Right ventricle myocardium inferior (tissue), 1 donor: ENCODE results near the gene SYNGR2. TPM values are rescaled to one million over a fixed set of nuclear protein-coding genes. Genes with fewer than 3 reads are reported as not detected.
A peak's percentile ranks its signal among the peaks of the same experiment; 100 is the strongest.

ENCODE experiments used
- ATAC-seq: fragments of 200-7000 bp; cut with Tn5 transposase; one replicate; pipeline ENCODE4 v1.9.1; 2020; ENCODE audit warnings: mild to moderate bottlenecking, moderate library complexity
- DNase-seq: peaks from one replicate; pipeline ENCODE4 v3.0.0; 2021; ENCODE audit errors: missing footprints
- intact Hi-C: fragments of 100-400 bp; cut with DNase I; formaldehyde crosslinking; loops from one replicate; pipeline ENCODE4 v1.11.0; 2022
- long read RNA-seq: library from polyadenylated mRNA; unstranded; transcript quantifications from one replicate; pipeline ENCODE4 v2.0.0, GENCODE V29; 2021
- total RNA-seq: library from RNA; stranded (reverse); fragmentation: NEBNext Ultra II Directional; extraction: Animal tissue kit (Norgen Biotek cat#: 25700); gene quantifications from one replicate; pipeline ENCODE4 v1.2.1, GENCODE V29; 2021
- donor health status: DM: no; HTN: yes; CAD: no; lungs with severe emphysema.

The SYNGR2 gene, protein sequence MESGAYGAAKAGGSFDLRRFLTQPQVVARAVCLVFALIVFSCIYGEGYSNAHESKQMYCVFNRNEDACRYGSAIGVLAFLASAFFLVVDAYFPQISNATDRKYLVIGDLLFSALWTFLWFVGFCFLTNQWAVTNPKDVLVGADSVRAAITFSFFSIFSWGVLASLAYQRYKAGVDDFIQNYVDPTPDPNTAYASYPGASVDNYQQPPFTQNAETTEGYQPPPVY
- 120 TPM for total RNA-seq
- long read RNA-seq, transcript SYNGR2-209 (1 exons, 3,036 nt) = minor isoform, 10 of 218 reads
- long read RNA-seq, transcript SYNGR2-201 (4 exons, 2,325 nt) = major isoform, 179 of 218 reads
- long read RNA-seq, transcript SYNGR2-204 (3 exons, 2,125 nt) = minor isoform, 14 of 218 reads
- long read RNA-seq, partial matches to known transcripts = 8 of 218 reads
- long read RNA-seq, other reads (novel, unspliced or antisense) = 4 of 218 reads

DNA sequence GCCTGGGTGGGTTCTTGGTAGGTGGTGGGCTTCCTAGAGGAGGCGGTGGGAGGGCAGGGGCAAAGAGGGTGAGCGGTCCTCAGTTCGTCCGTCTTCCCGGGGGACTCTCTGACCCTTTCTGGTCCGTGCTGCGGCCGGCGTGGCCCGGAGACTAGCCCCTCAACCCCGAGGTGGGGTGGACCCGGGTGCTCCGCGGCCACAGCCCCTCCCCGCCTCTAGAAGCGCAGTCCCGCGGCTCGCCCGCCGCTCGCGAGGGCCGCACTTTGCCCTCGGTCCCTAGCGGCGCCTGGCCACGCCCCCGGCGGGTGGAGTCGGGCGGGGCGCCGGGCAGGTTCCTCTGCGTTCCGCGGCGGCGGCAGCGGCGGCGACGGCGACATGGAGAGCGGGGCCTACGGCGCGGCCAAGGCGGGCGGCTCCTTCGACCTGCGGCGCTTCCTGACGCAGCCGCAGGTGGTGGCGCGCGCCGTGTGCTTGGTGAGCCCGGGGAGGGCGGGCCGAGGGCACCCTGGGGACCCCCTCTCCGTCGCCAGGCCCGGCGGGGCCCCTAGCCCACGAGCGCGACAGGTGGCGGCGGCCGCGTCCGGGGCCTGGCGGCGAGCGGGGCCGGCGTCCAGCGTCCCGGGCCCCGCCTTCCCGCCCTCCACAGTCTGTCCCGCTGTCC lies at the start of gene SYNGR2:
Gene SYNGR2 (plus strand): TSS at position 340 of the 661 bp plus-strand sequence. CDS start 36 bp downstream, at position 376.
- ATAC-seq (peak; percentile 66), DNase-seq (peak; percentile 96)
- intact Hi-C loops = loop anchor here (2.0 kb wide), 1 partner anchor 24 kb away; no protein-coding TSS in a partner anchor

DNA sequence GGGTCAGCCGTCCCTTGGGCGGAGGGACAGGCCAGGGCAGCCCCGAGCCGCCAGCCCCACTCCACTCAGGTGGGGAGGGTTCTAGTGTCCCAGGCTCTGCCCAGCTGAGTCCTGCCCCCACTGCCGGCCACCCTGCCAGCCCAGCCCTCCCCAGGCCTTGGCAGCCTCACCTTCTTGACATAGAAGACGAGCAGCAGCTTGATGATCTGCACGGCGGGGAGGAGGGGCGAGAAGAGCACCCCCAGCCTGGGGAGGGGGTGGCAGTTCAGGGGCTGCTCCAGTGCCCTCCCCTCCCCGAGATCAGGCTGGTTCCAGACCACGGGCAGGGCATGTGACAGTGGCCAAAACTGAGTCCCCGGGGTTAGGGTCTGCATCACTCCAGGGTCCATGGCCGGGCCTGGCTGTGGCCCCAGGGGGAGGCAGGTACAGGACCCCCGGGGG lies 49.6 kb upstream of the SYNGR2 start:
- DNase-seq (peak; percentile 46), ATAC-seq (no peak)
- intact Hi-C loops = no loop called here

DNA sequence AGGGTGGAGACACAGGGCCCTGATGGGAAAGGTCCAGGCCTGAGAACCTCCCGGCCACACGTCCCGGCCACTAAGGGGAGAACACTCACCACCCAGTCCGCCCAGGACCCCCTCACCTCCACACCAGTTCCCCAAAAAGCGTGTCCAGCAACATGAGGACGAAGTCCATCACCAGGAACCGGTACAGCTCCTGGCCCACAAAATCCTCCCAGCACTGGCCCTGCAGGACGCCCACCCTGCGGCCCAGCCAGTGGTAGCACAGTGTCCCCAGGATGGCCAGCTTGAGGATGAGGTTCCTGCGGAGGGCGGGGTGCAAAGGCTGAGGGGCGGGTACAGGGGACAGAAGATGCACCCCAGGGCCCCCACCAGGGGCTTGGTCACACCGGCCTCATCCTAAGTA lies 47.8 kb upstream of the SYNGR2 start:
- intact Hi-C loops = no loop called here
- ATAC-seq (no peak), DNase-seq (no peak)

DNA sequence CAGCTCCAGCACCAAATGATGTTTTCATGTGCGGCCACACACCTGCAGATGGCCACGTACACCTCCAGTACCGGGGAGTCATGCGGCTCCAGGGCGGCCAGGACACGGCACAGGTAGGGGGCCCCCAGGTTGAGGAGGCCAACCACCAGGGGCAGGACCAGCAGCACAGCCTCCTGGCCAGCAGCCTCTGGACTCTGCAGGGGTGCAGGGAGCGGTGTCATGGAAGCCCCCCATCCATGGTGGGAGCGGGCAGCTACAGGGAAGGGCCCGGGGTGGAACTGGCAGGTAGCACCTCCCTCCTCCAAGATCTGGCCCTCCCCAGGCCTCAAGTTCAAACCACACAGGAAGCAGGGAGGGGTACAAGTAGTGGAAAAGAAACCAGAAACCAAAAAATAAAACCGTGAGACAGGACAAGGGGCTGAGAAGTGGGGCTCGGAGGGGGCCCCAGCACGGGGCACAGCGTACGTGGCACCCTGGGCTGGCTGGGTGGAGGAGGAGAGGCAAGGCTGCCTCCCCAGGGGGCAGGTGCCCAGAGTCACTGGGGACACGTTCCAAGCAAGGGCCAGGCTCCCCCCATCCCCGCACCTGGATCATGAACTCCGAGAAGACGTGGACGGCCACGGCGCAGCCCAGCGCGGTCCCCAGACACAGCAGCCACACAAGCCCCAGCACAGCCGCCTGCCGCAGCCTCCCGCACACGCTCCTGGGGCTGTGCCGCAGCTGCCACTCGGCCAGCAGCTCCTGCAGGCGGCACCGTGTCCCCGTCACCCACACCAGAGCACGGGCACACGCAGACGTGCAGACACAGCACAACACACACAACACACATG lies 47.2 kb upstream of the SYNGR2 start:
- ATAC-seq = no peak

DNA sequence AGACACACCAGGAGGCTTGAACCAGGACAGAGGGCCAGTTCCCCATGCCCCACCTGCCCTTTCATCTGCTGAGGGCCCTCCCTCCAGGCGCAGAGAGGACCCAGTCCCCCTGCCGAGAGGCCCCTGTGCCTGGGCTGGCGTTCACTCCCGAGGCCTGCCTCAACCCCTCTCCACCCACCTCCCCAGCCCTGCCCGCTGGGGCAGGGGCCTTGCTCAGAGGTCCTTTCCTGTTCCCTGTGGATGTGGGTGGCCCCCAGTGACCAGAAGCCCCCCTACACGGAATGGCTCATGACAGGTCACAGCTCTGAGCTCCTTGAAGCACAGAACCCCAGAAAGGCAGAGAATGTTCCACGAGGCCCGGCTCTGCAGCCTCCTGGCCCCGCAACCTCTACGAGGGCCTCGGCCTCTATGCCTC lies 46.6 kb upstream of the SYNGR2 start:
- intact Hi-C loops = no loop called here

More for the DNA sequence above, 47.2 kb upstream of the SYNGR2 start:
- intact Hi-C loops = no loop called here
- peak; percentile 64 for DNase-seq

DNA sequence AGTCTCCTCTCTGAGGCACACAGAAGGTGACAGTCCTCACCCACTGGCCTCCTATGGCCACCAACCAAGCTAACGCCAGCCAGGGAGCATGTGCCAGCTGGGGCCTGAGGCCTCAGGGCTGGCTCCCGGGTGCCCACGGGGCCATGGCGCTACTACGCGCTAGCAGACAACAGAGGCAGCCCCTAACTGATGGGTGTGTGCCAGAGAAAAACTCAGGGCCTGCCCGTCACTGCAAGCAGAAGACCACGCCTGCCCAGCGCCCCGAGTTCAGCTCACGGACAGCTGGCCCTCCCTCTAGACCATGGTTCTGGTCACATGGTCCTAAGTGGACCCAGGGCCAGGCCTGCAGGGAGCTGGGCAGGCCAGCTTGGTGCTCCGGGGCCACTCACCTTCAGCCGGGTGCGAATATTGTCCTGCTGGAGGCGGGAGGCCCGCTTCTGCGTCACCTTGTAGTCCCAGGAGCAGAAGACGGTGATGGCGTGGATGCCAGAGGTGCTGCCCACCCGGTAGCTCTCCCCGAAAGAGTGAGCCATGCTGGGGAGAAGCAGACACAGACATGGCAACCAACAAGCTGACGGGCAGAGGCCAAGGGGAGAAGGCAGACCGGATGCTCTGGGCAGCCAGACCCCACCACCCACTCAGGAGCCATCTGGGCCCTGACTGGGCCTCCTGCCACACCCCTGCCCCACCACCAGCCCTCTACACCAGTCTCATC lies 46.0 kb upstream of the SYNGR2 start:
- intact Hi-C loops = no loop called here
- peak; percentile 48 for DNase-seq
- ATAC-seq = no peak

More for the DNA sequence above, 46.6 kb upstream of the SYNGR2 start:
- ATAC-seq = no peak
- DNase-seq = peak; percentile 31

DNA sequence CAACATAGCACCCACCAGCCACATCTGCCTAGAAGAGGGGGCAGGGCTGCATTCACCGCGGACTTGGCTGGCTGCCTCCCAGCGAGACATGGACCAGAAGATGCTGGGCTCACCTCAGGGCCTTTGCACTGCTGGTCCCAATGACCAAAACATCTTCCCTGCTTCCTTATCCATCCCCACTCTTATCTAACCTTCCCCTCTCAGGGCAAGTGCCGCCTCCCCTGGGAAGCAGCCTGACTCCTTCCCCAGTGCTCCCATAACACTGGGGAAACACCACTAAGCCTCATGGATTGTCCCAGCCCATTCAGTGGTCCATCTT lies 45.5 kb upstream of the SYNGR2 start:
- no peak for ATAC-seq
- peak; percentile 43 for DNase-seq
- intact Hi-C loops = no loop called here

DNA sequence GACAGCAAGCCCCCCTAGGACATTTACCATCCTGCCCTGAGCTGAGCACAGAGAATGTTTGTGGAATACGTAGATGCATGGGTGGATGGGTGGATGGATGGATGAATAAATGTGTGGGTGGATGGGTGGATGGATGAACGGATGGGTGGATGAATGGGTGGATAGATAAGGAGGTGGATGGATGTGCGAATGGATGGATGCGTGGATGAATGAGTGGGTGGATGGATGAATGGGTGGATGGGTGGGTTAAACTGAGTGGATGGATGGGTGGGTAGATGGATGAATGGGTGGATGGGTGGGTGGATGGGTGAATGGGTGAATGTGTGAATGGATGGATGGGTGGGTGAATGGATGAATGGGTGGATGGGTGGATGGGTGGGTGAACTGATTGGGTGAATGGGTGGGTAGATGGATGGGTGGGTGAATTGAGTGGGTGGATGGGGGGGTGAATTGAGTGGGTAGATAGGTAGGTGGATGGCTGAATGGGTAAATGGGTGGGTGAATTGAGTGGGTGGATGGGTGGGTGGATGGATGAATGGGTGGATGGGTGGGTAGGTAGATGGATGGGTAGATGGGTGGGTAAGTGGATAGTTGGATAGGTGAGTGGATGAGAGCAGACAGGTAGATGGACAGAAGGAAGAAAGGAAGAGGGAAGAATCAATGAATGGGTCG lies 45.0 kb upstream of the SYNGR2 start:
- ATAC-seq (no peak), DNase-seq (no peak)
- intact Hi-C loops = no loop called here

DNA sequence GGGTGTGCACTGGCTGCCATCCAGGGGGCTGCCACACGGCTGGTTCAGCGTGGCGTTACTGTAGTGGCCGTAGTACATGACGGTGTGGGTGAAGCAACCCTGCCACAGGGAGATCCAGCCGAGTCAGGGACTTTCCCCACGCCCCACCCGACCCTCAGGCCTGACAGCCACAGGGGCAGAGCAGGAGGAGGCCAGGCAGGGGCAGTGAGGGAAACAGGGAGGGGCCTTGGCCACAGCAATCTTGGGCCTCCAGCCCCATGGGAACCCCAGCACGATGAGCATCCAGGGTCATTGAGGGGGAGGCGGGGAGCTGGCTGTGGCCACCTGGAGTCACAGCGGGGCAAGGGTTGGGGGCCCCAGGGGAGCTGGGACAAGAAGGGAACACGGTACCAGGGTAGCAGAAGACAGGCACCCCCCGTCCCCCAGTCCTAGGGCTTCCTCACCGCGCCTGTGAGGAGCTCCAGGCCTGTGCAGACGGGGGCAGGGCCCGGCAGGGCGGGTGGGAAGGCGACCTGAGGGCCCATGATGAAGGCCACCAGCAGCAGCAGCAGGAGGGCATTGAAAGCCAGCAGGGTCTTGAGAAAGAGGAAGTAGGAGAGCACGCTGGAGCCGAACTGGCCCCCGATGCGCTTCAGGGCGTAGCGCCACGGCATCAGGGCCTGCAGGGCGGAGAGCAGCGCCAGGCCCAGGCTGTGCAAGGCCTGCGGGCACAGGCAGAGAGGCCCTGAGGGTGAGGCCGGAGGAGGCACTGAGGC lies 44.1 kb upstream of the SYNGR2 start:
- ATAC-seq = no peak
- DNase-seq = peak; percentile 76

DNA sequence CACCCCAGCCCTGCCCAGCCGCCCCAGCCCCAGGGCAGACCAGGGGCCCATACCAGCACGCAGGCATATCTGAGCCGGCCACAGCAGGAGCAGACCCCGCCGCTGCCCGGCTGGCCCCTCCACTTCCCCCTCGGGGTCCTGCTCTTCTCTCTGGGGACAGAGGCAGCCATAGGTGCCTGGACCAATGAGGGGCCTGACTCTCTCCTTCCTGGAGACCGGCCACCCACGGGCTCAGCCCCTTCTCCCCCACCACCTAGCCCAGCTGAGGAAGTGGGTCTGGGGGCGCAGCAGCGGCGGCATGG lies 43.6 kb upstream of the SYNGR2 start:
- intact Hi-C loops = loop anchor here (5.0 kb wide), 1 partner anchor 48 kb away; no protein-coding TSS in a partner anchor
- ATAC-seq (no peak), DNase-seq (no peak)

More for the DNA sequence above, 44.1 kb upstream of the SYNGR2 start:
- intact Hi-C loops = no loop called here

DNA sequence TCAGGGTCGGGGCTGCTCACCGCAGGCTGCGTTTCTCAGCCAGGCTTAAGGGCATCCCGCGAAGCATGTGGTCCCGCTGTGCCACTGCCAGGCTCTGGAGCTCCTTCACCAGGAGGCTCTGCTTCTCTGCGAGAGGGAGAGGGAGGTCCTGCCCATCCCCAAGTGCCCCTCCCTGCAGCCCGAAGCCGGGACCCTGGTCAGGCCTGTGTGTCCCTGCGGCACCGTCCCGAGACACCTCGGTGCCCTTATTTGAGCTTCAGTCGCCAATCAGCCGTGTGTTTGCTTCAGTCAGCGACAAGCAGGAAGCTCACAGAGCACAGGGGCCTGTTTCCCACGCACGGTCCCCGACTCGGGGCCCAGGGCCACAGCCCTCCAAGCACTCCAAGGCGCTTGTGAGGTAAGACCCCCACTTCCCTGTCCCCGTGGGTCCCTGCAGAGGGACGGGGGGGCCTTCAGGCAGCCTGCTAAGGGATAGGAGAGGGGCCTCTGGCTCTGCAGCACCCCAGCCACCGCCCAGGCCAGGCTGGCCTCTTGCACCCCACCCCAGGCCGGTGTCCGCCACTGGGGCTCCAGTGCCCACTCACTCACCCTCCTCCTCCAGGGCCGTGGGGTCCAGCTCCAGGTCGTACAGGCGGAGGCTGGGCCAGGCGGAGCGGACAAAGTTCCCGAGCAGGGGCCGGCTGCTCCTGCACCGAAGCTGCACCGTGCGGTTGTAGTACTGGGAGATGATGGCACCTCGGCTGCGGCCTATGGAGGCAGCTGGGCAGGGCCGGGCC lies 43.1 kb upstream of the SYNGR2 start:
- intact Hi-C loops = loop anchor here (5.0 kb wide), 1 partner anchor 47 kb away; no protein-coding TSS in a partner anchor
- DNase-seq (peak; percentile 75), ATAC-seq (no peak)

DNA sequence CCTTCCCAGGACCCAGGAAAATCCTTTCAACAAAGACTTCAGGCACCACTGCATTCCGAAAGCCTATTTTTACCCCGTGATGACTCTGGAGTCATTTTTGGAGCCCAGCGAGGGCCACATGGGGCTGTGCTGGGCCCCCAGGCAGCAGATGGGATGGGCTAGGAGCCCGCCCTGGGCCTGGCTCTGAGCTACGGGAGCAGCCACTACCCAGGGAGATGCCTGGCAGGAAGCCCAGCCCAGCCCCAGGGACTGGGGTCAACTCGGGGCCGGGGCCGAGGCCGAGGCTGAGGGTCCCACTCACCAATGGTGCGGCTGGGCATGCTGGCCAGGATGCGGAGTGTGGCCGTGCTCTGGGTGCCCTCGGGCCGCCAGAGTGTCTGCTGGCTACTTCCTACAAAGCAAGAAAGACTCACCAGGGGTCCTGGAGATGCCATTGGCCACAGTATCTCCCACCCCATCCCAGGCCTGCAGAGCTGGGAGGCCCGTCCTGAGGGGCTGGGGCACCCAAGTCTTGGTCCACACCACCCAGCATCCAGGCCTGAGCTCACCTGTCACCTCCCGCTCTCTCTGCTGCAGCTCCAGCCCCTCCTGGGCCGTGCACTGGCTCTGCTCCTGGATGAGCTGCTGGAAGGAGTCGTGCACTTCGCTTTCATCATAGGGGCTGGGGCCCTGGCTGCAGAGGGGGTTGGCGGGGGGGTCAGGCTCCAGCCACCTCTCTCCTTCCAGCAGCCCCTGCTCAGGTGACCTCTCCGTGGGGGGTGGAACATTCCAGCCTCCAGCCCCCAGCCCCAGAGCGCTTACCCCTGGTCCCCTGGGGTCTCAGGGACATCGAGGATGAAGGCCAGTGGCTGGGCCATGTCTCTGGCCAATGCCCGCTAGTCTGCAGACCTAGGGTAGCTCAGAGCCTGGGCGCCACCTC lies 42.1 kb upstream of the SYNGR2 start:
- peak; percentile 29 for ATAC-seq
- peak; percentile 70 for DNase-seq
- intact Hi-C loops = loop anchor here (5.0 kb wide), 1 partner anchor 46 kb away; no protein-coding TSS in a partner anchor

DNA sequence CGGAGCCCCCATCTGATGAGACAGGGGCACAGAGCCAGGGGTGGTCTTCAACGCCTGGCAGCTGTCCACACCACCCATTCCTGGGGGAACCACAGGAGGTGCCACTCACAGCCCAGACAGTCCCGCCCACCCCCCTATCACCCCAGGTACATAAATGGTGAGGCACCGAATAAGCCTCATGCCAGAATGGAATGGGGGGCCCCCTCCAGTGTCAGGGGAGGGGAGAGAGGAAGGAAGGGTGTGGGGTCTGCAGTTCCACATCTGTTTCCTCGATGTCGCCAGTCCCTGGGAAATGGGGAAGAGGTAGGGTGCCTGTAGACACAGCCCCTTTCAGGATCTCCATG lies 41.5 kb upstream of the SYNGR2 start:
- ATAC-seq = no peak
- DNase-seq = peak; percentile 69
- intact Hi-C loops = loop anchor here (5.0 kb wide), 1 partner anchor 45 kb away; no protein-coding TSS in a partner anchor

DNA sequence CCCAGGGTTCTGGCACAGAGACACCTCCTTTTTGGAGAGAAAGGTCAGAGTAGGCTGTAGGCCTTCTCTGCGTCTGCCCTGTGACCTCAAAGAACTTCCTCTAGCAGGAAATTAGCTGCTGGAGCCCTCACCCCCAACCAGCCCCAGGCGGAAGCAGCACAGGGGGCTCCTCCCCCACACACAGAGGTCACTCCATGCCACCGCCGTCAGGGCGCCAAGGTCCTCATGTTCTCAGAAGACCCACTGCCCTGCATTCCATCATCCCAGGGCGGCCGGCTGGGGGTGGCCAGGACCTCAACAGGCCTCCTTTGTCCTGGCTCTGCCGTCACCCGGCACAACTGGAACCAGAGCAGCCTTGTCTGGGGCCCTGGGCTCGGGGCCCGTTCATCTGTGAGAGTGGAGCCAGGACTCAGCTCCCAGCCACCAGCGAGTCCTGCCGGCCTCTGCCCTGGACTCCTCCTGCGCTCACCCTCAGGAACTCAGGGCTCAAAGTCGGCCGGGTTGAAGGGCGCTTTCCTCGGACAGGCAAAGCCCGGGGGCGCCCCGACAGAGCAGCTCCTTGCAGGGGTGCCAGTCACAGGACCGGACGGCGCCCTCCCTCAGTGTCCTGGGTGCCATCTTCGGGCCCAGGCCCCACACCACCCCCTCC lies 41.0 kb upstream of the SYNGR2 start:
- DNase-seq (peak; percentile 90), ATAC-seq (peak; percentile 52)
- intact Hi-C loops = loop anchor here (5.0 kb wide), 1 partner anchor 45 kb away; no protein-coding TSS in a partner anchor
